Measurements from ENCODE around the gene DNLZ.

- TF ChIP-seq CTCF (IDR thresholded peaks at IDR 0.05; ENCODE audit: low read depth, low read length, missing input control) (no peak), SP1 (IDR thresholded peaks at IDR 0.05) (no peak), GABPA (IDR thresholded peaks at IDR 0.05 in 1 of 2, conservative IDR thresholded peaks at IDR 0.05 in 1 of 2) (no peak)
- TF ChIP-seq, protein P1, sequence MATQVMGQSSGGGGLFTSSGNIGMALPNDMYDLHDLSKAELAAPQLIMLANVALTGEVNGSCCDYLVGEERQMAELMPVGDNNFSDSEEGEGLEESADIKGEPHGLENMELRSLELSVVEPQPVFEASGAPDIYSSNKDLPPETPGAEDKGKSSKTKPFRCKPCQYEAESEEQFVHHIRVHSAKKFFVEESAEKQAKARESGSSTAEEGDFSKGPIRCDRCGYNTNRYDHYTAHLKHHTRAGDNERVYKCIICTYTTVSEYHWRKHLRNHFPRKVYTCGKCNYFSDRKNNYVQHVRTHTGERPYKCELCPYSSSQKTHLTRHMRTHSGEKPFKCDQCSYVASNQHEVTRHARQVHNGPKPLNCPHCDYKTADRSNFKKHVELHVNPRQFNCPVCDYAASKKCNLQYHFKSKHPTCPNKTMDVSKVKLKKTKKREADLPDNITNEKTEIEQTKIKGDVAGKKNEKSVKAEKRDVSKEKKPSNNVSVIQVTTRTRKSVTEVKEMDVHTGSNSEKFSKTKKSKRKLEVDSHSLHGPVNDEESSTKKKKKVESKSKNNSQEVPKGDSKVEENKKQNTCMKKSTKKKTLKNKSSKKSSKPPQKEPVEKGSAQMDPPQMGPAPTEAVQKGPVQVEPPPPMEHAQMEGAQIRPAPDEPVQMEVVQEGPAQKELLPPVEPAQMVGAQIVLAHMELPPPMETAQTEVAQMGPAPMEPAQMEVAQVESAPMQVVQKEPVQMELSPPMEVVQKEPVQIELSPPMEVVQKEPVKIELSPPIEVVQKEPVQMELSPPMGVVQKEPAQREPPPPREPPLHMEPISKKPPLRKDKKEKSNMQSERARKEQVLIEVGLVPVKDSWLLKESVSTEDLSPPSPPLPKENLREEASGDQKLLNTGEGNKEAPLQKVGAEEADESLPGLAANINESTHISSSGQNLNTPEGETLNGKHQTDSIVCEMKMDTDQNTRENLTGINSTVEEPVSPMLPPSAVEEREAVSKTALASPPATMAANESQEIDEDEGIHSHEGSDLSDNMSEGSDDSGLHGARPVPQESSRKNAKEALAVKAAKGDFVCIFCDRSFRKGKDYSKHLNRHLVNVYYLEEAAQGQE (IDR thresholded peaks at IDR 0.05): no peak
- TF ChIP-seq, protein P2, sequence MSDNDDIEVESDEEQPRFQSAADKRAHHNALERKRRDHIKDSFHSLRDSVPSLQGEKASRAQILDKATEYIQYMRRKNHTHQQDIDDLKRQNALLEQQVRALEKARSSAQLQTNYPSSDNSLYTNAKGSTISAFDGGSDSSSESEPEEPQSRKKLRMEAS (IDR thresholded peaks at IDR 0.05): no peak
Observed at GRCh38 chr9:136314944-136315343, 48.6 kb downstream of the DNLZ start.
